BE2C (cell line): ENCODE data around the gene RFX1.

Experiments
- DNase-seq: peaks from one replicate; pipeline ENCODE4 v3.0.0-alpha.2; 2020
- H3K27me3 ChIP-seq: fragments of 250-450 bp; sonication (Bioruptor Pico); 2 replicates; pipeline ENCODE4 v1.5.1; 2020; ENCODE audit warnings: mild to moderate bottlenecking
- H3K36me3 ChIP-seq: fragments of 250-450 bp; sonication (Bioruptor Pico); 2 replicates; pipeline ENCODE4 v1.5.1; 2020; ENCODE audit warnings: mild to moderate bottlenecking
- H3K4me1 ChIP-seq: fragments of 250-450 bp; sonication (Bioruptor Pico); 2 replicates; pipeline ENCODE4 v1.5.1; 2020
- H3K4me3 ChIP-seq: 2 replicates; pipeline ENCODE4 v1.5.1; 2011; ENCODE audit warnings: low read depth, low read length
- H3K9me3 ChIP-seq: fragments of 250-450 bp; sonication (Bioruptor Pico); 2 replicates; pipeline ENCODE4 v1.5.1; 2020
- CTCF ChIP-seq: IDR thresholded peaks from 2 replicates; pipeline ENCODE4 v1.5.1; 2012; ENCODE audit warnings: mild to moderate bottlenecking, low read depth, low read length

RFX1 gene

GRCh38 chr19:13982773-13983172 lies 23.3 kb downstream of the RFX1 start:
- Histone ChIP-seq H3K36me3 (no peaks in the 10 kb centered on the region; the same call in 1 of the 2 replicates), H3K4me1 (peaks cover 47% of the 10 kb centered on the region), H3K27me3 (no peaks in the 10 kb centered on the region), H3K4me3 (no peak overlapping the region), H3K9me3 (no peaks in the 10 kb centered on the region)
- no peak for DNase-seq
- TF ChIP-seq CTCF = no peak

GRCh38 chr19:13981988-13982501 lies 24.1 kb downstream of the RFX1 start:
- Histone ChIP-seq H3K36me3 (no peaks in the 10 kb centered on the region; the same call in 1 of the 2 replicates), H3K4me1 (peaks cover 41% of the 10 kb centered on the region), H3K9me3 (no peaks in the 10 kb centered on the region), H3K4me3 (no peak overlapping the region), H3K27me3 (no peaks in the 10 kb centered on the region)
- TF ChIP-seq CTCF = no peak
- no peak for DNase-seq

GRCh38 chr19:13981467-13981866 lies 24.7 kb downstream of the RFX1 start:
- TF ChIP-seq CTCF = no peak
- no peaks in the 10 kb centered on the region for H3K9me3 ChIP-seq
- DNase-seq = no peak
- H3K4me1 ChIP-seq = peaks cover 35% of the 10 kb centered on the region
- no peaks in the 10 kb centered on the region; the same call in 1 of the 2 replicates for H3K36me3 ChIP-seq
- H3K27me3 ChIP-seq = no peaks in the 10 kb centered on the region
- H3K4me3 ChIP-seq = no peak overlapping the region

GRCh38 chr19:13981021-13981420 lies 25.1 kb downstream of the RFX1 start:
- peaks cover 31% of the 10 kb centered on the region for H3K4me1 ChIP-seq
- TF ChIP-seq CTCF = no peak
- DNase-seq = peak; percentile 65

GRCh38 chr19:13980340-13980739 lies 25.8 kb downstream of the RFX1 start:
- no peak for TF ChIP-seq CTCF
- no peaks in the 10 kb centered on the region; the same call in 1 of the 2 replicates for H3K36me3 ChIP-seq
- H3K9me3 ChIP-seq = no peaks in the 10 kb centered on the region
- peak; percentile 52 for DNase-seq
- H3K4me3 ChIP-seq = no peak overlapping the region
- H3K27me3 ChIP-seq = no peaks in the 10 kb centered on the region
- peaks cover 24% of the 10 kb centered on the region for H3K4me1 ChIP-seq

More at GRCh38 chr19:13981021-13981420, 25.1 kb downstream of the RFX1 start:
- H3K36me3 ChIP-seq = no peaks in the 10 kb centered on the region; the same call in 1 of the 2 replicates
- H3K4me3 ChIP-seq = no peak overlapping the region
- no peaks in the 10 kb centered on the region for H3K9me3 ChIP-seq
- no peaks in the 10 kb centered on the region for H3K27me3 ChIP-seq

GRCh38 chr19:13979686-13980085 lies 26.4 kb downstream of the RFX1 start:
- no peak for TF ChIP-seq CTCF
- no peaks in the 10 kb centered on the region for H3K27me3 ChIP-seq
- H3K36me3 ChIP-seq = no peaks in the 10 kb centered on the region; the same call in 1 of the 2 replicates
- H3K9me3 ChIP-seq = no peaks in the 10 kb centered on the region
- H3K4me1 ChIP-seq = peaks cover 24% of the 10 kb centered on the region
- no peak for DNase-seq
- peak overlapping the region; percentile 34; the same call in 1 of the 2 replicates for H3K4me3 ChIP-seq
